ENCODE results near the gene TRIM8. TPM values are rescaled to one million over a fixed set of nuclear protein-coding genes. Genes with fewer than 3 reads are reported as not detected.
"Not testable (repeated sequence)": the region's sequence is repeated elsewhere in the genome, so short reads cannot be mapped to it uniquely, and the experiment has no call there.

The TRIM8 gene
- total RNA-seq, 1 donor from 2014 or later, result 31.4 TPM

GRCh38 chr10:102661658-102662028 lies 17.4 kb downstream of the TRIM8 start:
- H3K27ac Mint-ChIP-seq, result no peak overlapping the region
- Histone ChIP-seq H4K20me1 (ENCODE audit: low read depth) (no peaks in the 10 kb centered on the region), H3K9ac (no peak overlapping the region), H3K4me1 (peaks cover 10% of the 10 kb centered on the region), H3F3A (ENCODE audit: low read depth) (peaks cover 28% of the 10 kb centered on the region), H3K36me3 (no peaks in the 10 kb centered on the region), H3K9me3 (ENCODE audit: low read depth) (no peaks in the 10 kb centered on the region), H3K27me3 (no peaks in the 10 kb centered on the region), H3K4me2 (no peak overlapping the region), H3K4me3 (no peak overlapping the region), H3K79me2 (ENCODE audit: low read depth) (no peaks in the 10 kb centered on the region), H2AFZ (replicated peaks) (no peak overlapping the region), H3K27ac (no peak overlapping the region)
- peaks cover 9% of the 10 kb centered on the region for H3K27me3 Mint-ChIP-seq (ENCODE audit: insufficient read depth, low read depth)
- TF ChIP-seq CTCF (IDR thresholded peaks at IDR 0.05), result no peak
- no peak for TF ChIP-seq EZH2 (IDR thresholded peaks at IDR 0.05)
- TF ChIP-seq EZH2phosphoT487 (IDR thresholded peaks at IDR 0.05), result no peak
- no peak for DNase-seq (ENCODE audit: low spot score)
- peaks cover 20% of the 10 kb centered on the region for H3K4me1 Mint-ChIP-seq
- H3K4me3 Mint-ChIP-seq, result peak overlapping the region; percentile 48
- peaks cover 8% of the 10 kb centered on the region for H3K36me3 Mint-ChIP-seq
- no peaks in the 10 kb centered on the region for H3K9me3 Mint-ChIP-seq

- Histone ChIP-seq H3F3A (ENCODE audit: low read depth) (peaks cover 18% of the 10 kb centered on the region), H3K9me3 (ENCODE audit: low read depth) (no peaks in the 10 kb centered on the region), H3K9ac (no peak overlapping the region), H3K36me3 (no peaks in the 10 kb centered on the region), H3K27me3 (no peaks in the 10 kb centered on the region), H3K4me2 (no peak overlapping the region), H4K20me1 (ENCODE audit: low read depth) (peaks cover 6% of the 10 kb centered on the region), H3K4me1 (peaks cover 21% of the 10 kb centered on the region), H3K4me3 (no peak overlapping the region), H3K79me2 (ENCODE audit: low read depth) (no peaks in the 10 kb centered on the region), H2AFZ (replicated peaks) (no peak overlapping the region), H3K27ac (no peak overlapping the region)
- Mint-ChIP-seq H3K27me3 (ENCODE audit: insufficient read depth, low read depth) (peaks cover 9% of the 10 kb centered on the region), H3K4me1 (peaks cover 46% of the 10 kb centered on the region), H3K4me3 (no peak overlapping the region), H3K36me3 (no peaks in the 10 kb centered on the region), H3K27ac (no peak overlapping the region), H3K9me3 (no peaks in the 10 kb centered on the region)
- TF ChIP-seq CTCF (IDR thresholded peaks at IDR 0.05) (no peak), EZH2phosphoT487 (IDR thresholded peaks at IDR 0.05) (no peak), EZH2 (IDR thresholded peaks at IDR 0.05) (no peak)
- no peak for DNase-seq (ENCODE audit: low spot score)
Observed at GRCh38 chr10:102665904-102666509, 21.7 kb downstream of the TRIM8 start.

DNA sequence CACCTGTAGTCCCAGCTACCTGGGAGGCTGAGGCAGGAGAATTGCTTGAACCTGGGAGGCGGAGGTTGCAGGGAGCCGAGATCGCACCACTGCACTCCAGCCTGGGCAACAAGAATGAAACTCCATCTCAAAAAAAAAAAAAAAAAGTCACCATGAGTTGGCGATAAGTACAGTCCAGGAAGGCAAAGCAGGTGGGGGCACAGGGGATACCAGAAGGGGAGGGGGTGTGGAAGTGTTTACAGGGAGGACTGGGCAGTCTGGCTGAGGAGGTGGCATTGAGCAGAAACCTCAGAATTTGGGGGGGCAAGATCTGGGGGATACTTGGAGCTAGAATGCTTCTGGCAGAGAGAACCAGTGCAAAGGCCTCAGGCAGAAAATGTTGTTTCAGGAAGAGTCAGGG lies 23.1 kb downstream of the TRIM8 start:
- Mint-ChIP-seq H3K27ac (peak overlapping the region; percentile 87), H3K4me1 (peaks cover 43% of the 10 kb centered on the region), H3K4me3 (peak overlapping the region; percentile 71)
- not testable (repeated sequence) for H3K27me3 ChIP-seq; H3K9me3 Mint-ChIP-seq; H3K9me3 ChIP-seq (ENCODE audit: low read depth); H2AFZ ChIP-seq (replicated peaks); H3K4me3 ChIP-seq; H3K27me3 Mint-ChIP-seq (ENCODE audit: insufficient read depth, low read depth); H3K36me3 Mint-ChIP-seq; H3K9ac ChIP-seq; H3K79me2 ChIP-seq (ENCODE audit: low read depth); H3K36me3 ChIP-seq; DNase-seq (ENCODE audit: low spot score); H3K27ac ChIP-seq; H4K20me1 ChIP-seq (ENCODE audit: low read depth)
- Histone ChIP-seq H3K4me2 (peak overlapping the region; percentile 27), H3F3A (ENCODE audit: low read depth) (peaks cover 18% of the 10 kb centered on the region), H3K4me1 (peaks cover 16% of the 10 kb centered on the region)

DNA sequence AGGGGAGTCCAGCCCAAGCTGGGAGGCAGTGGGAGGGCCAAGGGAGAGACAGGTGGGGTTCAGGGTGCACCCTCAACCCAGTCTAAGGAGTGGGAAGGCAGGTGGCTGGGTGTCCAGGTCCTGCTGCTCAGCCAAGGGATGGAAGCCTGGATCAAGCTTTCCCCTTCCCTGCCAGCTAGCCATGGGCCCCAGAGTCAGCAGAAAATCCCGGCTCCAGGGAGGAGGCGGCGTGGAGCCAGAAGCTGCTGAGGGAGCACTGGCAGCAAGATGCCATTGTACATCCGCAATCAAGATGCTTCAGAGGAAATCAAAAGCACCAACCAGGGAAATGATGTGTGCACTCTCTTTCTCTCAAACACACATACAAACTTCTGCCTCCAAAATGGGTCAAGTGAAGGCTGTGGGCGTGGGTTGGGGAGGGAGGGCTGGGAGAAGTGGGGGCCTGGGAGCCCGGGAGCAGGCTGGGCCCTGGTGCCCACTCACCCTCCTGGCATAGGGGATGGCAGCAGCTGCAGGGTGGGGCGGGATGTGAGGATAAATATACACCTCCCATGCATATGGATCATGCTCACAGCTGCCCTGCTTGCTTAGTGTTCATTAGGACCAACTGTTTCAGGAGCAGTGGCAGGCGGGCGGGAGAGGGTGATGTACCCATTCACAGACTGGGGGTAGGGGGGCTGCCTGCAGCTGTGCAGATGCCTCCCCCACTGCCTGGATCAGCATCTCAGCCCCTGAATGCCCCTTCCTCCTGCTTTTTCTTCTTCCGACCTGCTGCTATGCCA lies 24.2 kb downstream of the TRIM8 start:
- peaks cover 21% of the 10 kb centered on the region for H3K4me1 ChIP-seq
- H3K9me3 ChIP-seq (ENCODE audit: low read depth), result no peaks in the 10 kb centered on the region
- H3K27ac ChIP-seq, result no peak overlapping the region
- no peak overlapping the region for H3K4me3 ChIP-seq
- no peak overlapping the region for H3K4me2 ChIP-seq
- H3K36me3 ChIP-seq, result no peaks in the 10 kb centered on the region
- H3K9ac ChIP-seq, result no peak overlapping the region
- H3K27ac Mint-ChIP-seq, result peak overlapping the region; percentile 87
- H3K9me3 Mint-ChIP-seq, result no peaks in the 10 kb centered on the region
- peaks cover 12% of the 10 kb centered on the region for H4K20me1 ChIP-seq (ENCODE audit: low read depth)
- peaks cover 27% of the 10 kb centered on the region for H3F3A ChIP-seq (ENCODE audit: low read depth)
- TF ChIP-seq CTCF (IDR thresholded peaks at IDR 0.05) (no peak), EZH2 (IDR thresholded peaks at IDR 0.05) (no peak), EZH2phosphoT487 (IDR thresholded peaks at IDR 0.05) (no peak)
- peaks cover 7% of the 10 kb centered on the region for H3K27me3 Mint-ChIP-seq (ENCODE audit: insufficient read depth, low read depth)
- peaks cover 53% of the 10 kb centered on the region for H3K4me1 Mint-ChIP-seq
- H3K79me2 ChIP-seq (ENCODE audit: low read depth), result no peaks in the 10 kb centered on the region
- no peaks in the 10 kb centered on the region for H3K36me3 Mint-ChIP-seq
- H2AFZ ChIP-seq (replicated peaks), result no peak overlapping the region
- no peak for DNase-seq (ENCODE audit: low spot score)
- no peaks in the 10 kb centered on the region for H3K27me3 ChIP-seq
- H3K4me3 Mint-ChIP-seq, result peak overlapping the region; percentile 27

Measured in neural progenitor cell (in vitro differentiated cells).